ENCODE data around the gene GPS1. TPM values are rescaled to one million over a fixed set of nuclear protein-coding genes. Genes with fewer than 3 reads are reported as not detected.

GPS1 gene
- polyA plus RNA-seq, 1 of the 3 experiments (the other 2 are of a cell fraction), result 264 TPM

DNA sequence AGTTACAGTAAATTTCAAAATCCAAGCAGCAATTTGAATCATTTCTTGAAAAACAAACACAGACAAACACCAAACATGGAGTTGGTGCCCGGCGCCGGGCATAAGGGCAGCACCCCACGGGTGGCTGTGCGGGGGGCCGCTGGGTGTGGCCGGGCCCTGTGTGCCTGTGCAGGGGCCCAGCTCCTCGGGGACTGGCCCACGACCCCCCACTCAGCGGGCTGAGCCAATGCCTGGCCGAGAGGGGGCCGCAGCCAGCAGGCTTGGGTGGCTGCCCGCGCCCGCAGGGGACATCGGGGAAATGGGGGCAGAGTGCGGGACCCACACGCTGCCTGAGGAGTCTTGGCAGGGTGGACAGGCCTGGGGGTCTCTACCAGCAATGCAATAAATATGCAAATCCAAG lies 26.7 kb downstream of the GPS1 start (continued):
- TF ChIP-seq TAF1 (IDR thresholded peaks at IDR 0.05; ENCODE audit: borderline replicate concordance, low read depth, low read length), result no peak
- TF ChIP-seq GATA2 (CRISPR knock-in tag; IDR thresholded peaks at IDR 0.05), result no peak
- no peak for TF ChIP-seq YY1 (IDR thresholded peaks at IDR 0.05; ENCODE audit: low read depth)
- TF ChIP-seq RFX5 (IDR thresholded peaks at IDR 0.05; ENCODE audit: low read length), result no peak

DNA sequence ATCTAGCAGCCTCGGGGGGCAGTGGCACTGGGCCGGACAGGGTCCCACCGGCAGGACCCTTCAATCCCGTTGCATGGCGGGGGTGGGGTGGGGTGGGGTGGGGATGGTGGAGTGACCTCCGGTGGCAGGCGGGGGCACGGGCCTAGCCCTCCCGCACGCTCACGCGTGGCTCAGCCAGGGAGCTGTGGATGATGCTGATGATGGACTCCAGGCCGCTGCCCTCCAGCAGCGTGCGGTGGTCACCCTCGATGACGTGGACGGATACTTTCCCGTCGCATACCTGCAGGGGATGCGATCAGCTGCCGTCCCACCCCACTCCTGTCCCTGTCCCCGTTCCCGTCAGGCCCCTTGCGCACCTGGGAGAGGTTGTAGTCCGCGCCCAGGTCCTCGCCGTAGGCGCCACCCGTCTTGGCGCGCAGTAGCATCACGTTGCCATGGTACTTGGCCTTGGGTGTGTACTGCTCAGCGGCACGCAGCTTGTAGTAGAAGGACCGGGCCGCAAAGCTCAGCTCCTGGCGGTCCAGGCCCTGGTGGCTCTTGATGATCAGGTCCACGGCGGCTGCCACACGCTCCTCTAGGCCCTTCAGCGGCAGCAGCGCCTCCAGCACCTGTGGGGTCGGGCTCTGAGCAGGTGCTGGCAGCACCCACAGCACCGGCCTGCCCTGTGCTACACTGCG lies 27.4 kb downstream of the GPS1 start:
- CTCF ChIA-PET, result interaction anchor here (0.7 to 0.9 kb wide), 2 partner anchors 35 to 49 kb away, joined by 3 to 6 read pairs; no protein-coding TSS in a partner anchor
- POLR2A ChIA-PET, result interaction anchor here (1.1 kb wide), 1 partner anchor 18 kb away, joined by 3 read pairs; no protein-coding TSS in a partner anchor
- H3K9me2 ChIP-seq, result no peaks in the 10 kb centered on the region

DNA sequence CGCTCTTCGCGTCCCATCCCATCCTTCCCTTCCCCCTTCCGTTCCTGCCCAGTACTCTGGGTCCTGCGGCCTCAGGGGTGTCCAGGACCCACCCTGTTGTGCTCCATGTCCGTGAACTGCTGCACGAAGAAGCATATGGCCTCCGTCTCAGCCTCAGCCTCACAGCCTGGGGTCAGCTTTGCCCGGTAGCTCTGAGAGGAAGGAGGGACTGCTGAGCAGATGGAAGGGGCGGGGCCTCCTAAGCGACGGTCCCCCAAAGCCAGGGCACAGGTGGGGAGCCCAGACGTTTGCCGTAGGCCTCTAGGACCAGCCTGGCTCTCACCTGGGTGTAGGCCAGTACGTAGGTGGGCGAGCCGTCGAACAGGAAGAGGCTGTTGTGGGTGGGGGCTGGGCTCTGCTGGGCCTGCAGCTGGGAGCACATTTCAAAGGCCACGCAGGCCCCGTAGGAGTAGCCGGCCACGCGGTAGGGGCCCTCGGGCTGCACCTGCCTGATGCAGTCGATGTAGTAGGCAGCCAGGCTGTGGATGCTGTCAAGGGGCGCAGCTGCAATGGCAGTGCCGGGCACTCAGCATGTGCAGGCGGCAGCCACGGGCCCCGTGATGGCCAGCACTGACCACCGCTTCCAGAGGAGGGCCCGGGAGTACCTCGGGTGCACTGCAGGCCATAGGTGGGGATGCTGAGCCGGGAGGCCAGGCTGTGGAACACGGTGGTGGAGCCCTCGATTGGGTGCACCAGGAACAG lies 28.5 kb downstream of the GPS1 start:
- no peaks in the 10 kb centered on the region for H4K20me1 ChIP-seq (ENCODE audit: insufficient read depth)
- H2AFZ ChIP-seq (ENCODE audit: low read depth), result no peak overlapping the region
- H3K36me3 ChIP-seq (replicated peaks in 1 of 2; ENCODE audit: control insufficient read depth in 1 of 2, insufficient read depth in 2 of 2, low read length in 1 of 2), result peaks cover 16 to 66% of the 10 kb centered on the region in 2 experiments
- no peak overlapping the region for H3K4me2 ChIP-seq
- no peak for TF ChIP-seq SMC3 (IDR thresholded peaks at IDR 0.05; ENCODE audit: low read depth, low read length)
- no peak for TF ChIP-seq CHD2 (IDR thresholded peaks at IDR 0.05; ENCODE audit: low read length, partially characterized antibody)
- TF ChIP-seq NFIC (IDR thresholded peaks at IDR 0.05; ENCODE audit: borderline replicate concordance), result no peak
- TF ChIP-seq ELF1 (IDR thresholded peaks at IDR 0.05), result no peak
- no peak for TF ChIP-seq GATA2 (CRISPR knock-in tag; IDR thresholded peaks at IDR 0.05)
- TF ChIP-seq FOXJ3 (CRISPR knock-in tag; IDR thresholded peaks at IDR 0.05), result no peak
- TF ChIP-seq RAD21 (IDR thresholded peaks at IDR 0.05; ENCODE audit: low read length), result no peak
- 92% methylated on average over 30 of the region's 36 CpGs for WGBS (ENCODE audit: low lambda C conversion rate)
- no peak overlapping the region for H3K9ac ChIP-seq
- no peaks in the 10 kb centered on the region for H3K9me3 ChIP-seq
- no peaks in the 10 kb centered on the region for H3K79me2 ChIP-seq (ENCODE audit: insufficient read depth)
- no peak overlapping the region for H3K4me3 ChIP-seq (ENCODE audit: low read depth in 2 of 2, low read length in 1 of 2)
- DNase-seq, result no peak
- H3K27me3 ChIP-seq (ENCODE audit: insufficient read depth), result no peaks in the 10 kb centered on the region
- ChIA-PET CTCF (interaction anchor here (0.9 to 2.6 kb wide), 2 partner anchors 14 to 50 kb away, joined by 3 to 12 read pairs; no protein-coding TSS in a partner anchor), POLR2A (interaction anchor here (1.1 kb wide), 1 partner anchor 17 kb away, joined by 3 read pairs; no protein-coding TSS in a partner anchor)
- no peaks in the 10 kb centered on the region for H3K9me2 ChIP-seq
- H3K4me1 ChIP-seq (ENCODE audit: control insufficient read depth in 1 of 2, insufficient read depth in 2 of 2, low read depth in 1 of 2, low read length in 1 of 2), result no peaks in the 10 kb centered on the region
- H3F3A ChIP-seq (replicated peaks; ENCODE audit: insufficient read depth), result peaks cover 12% of the 10 kb centered on the region
- H3K27ac ChIP-seq (ENCODE audit: low read depth in 2 of 2, low read length in 1 of 2), result no peak overlapping the region

More for the DNA sequence above, 27.4 kb downstream of the GPS1 start:
- Histone ChIP-seq H3K27ac (ENCODE audit: low read depth in 2 of 2, low read length in 1 of 2) (no peak overlapping the region), H3K9ac (no peak overlapping the region), H3F3A (replicated peaks; ENCODE audit: insufficient read depth) (peaks cover 17% of the 10 kb centered on the region), H3K9me3 (no peaks in the 10 kb centered on the region), H3K36me3 (replicated peaks in 1 of 2; ENCODE audit: control insufficient read depth in 1 of 2, insufficient read depth in 2 of 2, low read length in 1 of 2) (peaks cover 16 to 56% of the 10 kb centered on the region in 2 experiments), H3K79me2 (ENCODE audit: insufficient read depth) (no peaks in the 10 kb centered on the region), H4K20me1 (ENCODE audit: insufficient read depth) (no peaks in the 10 kb centered on the region), H3K27me3 (ENCODE audit: insufficient read depth) (no peaks in the 10 kb centered on the region), H3K4me2 (no peak overlapping the region), H3K4me3 (ENCODE audit: low read depth in 2 of 2, low read length in 1 of 2) (no peak overlapping the region), H2AFZ (ENCODE audit: low read depth) (no peak overlapping the region), H3K4me1 (ENCODE audit: control insufficient read depth in 1 of 2, insufficient read depth in 2 of 2, low read depth in 1 of 2, low read length in 1 of 2) (no peaks in the 10 kb centered on the region)
- 91% methylated on average over 26 of the region's 47 CpGs for WGBS (ENCODE audit: low lambda C conversion rate)
- no peak for TF ChIP-seq SMC3 (IDR thresholded peaks at IDR 0.05; ENCODE audit: low read depth, low read length)
- no peak for TF ChIP-seq TEAD4 (IDR thresholded peaks at IDR 0.05; ENCODE audit: borderline replicate concordance, insufficient read depth)
- TF ChIP-seq, protein P1, sequence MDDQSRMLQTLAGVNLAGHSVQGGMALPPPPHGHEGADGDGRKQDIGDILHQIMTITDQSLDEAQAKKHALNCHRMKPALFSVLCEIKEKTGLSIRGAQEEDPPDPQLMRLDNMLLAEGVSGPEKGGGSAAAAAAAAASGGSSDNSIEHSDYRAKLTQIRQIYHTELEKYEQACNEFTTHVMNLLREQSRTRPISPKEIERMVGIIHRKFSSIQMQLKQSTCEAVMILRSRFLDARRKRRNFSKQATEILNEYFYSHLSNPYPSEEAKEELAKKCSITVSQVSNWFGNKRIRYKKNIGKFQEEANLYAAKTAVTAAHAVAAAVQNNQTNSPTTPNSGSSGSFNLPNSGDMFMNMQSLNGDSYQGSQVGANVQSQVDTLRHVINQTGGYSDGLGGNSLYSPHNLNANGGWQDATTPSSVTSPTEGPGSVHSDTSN (IDR thresholded peaks at IDR 0.05), result no peak
- TF ChIP-seq, protein P2, sequence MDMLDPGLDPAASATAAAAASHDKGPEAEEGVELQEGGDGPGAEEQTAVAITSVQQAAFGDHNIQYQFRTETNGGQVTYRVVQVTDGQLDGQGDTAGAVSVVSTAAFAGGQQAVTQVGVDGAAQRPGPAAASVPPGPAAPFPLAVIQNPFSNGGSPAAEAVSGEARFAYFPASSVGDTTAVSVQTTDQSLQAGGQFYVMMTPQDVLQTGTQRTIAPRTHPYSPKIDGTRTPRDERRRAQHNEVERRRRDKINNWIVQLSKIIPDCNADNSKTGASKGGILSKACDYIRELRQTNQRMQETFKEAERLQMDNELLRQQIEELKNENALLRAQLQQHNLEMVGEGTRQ (IDR thresholded peaks at IDR 0.05; ENCODE audit: borderline replicate concordance, low read depth, low read length), result no peak
- no peak for TF ChIP-seq FOSL2 (IDR thresholded peaks at IDR 0.05; ENCODE audit: borderline replicate concordance, low read depth)
- TF ChIP-seq TCF12 (IDR thresholded peaks at IDR 0.05), result no peak
- no peak for TF ChIP-seq RAD21 (IDR thresholded peaks at IDR 0.05; ENCODE audit: low read length)
- TF ChIP-seq RCOR1 (IDR thresholded peaks at IDR 0.05; ENCODE audit: low read length), result no peak
- TF ChIP-seq ELF1 (IDR thresholded peaks at IDR 0.05), result no peak
- TF ChIP-seq NRF1 (IDR thresholded peaks at IDR 0.05; ENCODE audit: low read depth, low read length), result no peak
- no peak for DNase-seq

Data from SK-N-SH (cell line).